ENCODE data around the gene GRID1.

DNA sequence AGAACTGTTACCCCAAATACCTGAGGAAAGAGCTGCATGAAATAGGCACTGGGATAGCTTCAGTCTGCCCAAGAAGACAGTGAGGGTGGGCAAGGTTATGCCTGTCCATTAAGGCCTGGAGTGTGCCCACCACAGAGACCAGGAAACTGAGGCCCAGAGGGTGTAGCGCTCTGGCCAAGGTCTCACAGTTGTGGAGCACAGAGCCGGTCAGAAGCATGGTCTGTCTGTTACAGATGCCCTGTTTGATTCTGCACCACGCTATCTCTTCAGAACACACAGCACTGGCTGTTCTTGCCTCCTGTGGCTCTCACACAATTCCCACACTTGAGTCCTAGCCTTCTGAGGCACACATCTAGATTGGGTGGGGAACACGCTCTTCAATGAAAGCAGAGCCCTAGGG is 261.4 kb downstream of the GRID1 start:
- TF ChIP-seq, protein P1, sequence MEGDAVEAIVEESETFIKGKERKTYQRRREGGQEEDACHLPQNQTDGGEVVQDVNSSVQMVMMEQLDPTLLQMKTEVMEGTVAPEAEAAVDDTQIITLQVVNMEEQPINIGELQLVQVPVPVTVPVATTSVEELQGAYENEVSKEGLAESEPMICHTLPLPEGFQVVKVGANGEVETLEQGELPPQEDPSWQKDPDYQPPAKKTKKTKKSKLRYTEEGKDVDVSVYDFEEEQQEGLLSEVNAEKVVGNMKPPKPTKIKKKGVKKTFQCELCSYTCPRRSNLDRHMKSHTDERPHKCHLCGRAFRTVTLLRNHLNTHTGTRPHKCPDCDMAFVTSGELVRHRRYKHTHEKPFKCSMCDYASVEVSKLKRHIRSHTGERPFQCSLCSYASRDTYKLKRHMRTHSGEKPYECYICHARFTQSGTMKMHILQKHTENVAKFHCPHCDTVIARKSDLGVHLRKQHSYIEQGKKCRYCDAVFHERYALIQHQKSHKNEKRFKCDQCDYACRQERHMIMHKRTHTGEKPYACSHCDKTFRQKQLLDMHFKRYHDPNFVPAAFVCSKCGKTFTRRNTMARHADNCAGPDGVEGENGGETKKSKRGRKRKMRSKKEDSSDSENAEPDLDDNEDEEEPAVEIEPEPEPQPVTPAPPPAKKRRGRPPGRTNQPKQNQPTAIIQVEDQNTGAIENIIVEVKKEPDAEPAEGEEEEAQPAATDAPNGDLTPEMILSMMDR (IDR thresholded peaks at IDR 0.05; ENCODE audit: insufficient read depth, low read depth, low read length): no peak
- TF ChIP-seq EZH2 (IDR thresholded peaks at IDR 0.05; ENCODE audit: insufficient read depth, low read length): no peak
